Liver (tissue), 9 donors: ENCODE data around the gene DCDC2B. TPM values are rescaled to one million over a fixed set of nuclear protein-coding genes. Genes with fewer than 3 reads are reported as not detected.
A peak's percentile ranks its signal among the peaks of the same experiment; 100 is the strongest.

ENCODE experiments used
- DNase-seq: peaks from one replicate; pipeline ENCODE4 v3.0.0-alpha.2; 2017; ENCODE audit warnings: low spot score
- H3K27ac ChIP-seq, 2 donors: one replicate each; pipeline ENCODE4 v1.7.0; 2013; ENCODE audit warnings: inconsistent platforms in 2 of 2, low read length in 2 of 2, control low read depth in 1 of 2, low read depth in 1 of 2, mild to moderate bottlenecking in 1 of 2
- H3K27me3 ChIP-seq, 4 donors: one replicate each; pipeline versions ENCODE4 v1.6.1 to v1.7.0; 2013; ENCODE audit warnings: low read length in 3 of 4, inconsistent platforms in 1 of 4, mild to moderate bottlenecking in 1 of 4, moderate library complexity in 1 of 4; ENCODE audit not compliant: control insufficient read depth in 4 of 4, insufficient read depth in 4 of 4
- H3K36me3 ChIP-seq, 4 donors: one replicate each; pipeline versions ENCODE4 v1.6.1 to v1.7.0; 2013; ENCODE audit warnings: low read length in 3 of 4, mild to moderate bottlenecking in 3 of 4, low read depth in 1 of 4, moderate library complexity in 1 of 4; ENCODE audit not compliant: control insufficient read depth in 4 of 4, insufficient read depth in 3 of 4
- H3K4me1 ChIP-seq, 4 donors: one replicate each; pipeline versions ENCODE4 v1.6.1 to v1.7.0; 2013; ENCODE audit warnings: low read length in 3 of 4, mild to moderate bottlenecking in 3 of 4, moderate library complexity in 1 of 4; ENCODE audit not compliant: control insufficient read depth in 4 of 4, insufficient read depth in 4 of 4
- H3K4me3 ChIP-seq, 3 donors: one replicate each; pipeline versions ENCODE4 v1.6.1 to v1.7.0; 2013; ENCODE audit warnings: low read length in 3 of 3, control low read depth in 1 of 3, low read depth in 1 of 3, mild to moderate bottlenecking in 1 of 3
- H3K9ac ChIP-seq, 2 donors: one replicate each; pipeline ENCODE4 v1.7.0; 2013; ENCODE audit warnings: low read length in 2 of 2, mild to moderate bottlenecking in 2 of 2, moderate library complexity in 2 of 2, control low read depth in 1 of 2, low read depth in 1 of 2
- H3K9me3 ChIP-seq, 4 donors: one replicate each; pipeline versions ENCODE4 v1.6.1 to v1.7.0; 2013; ENCODE audit warnings: low read length in 3 of 4; ENCODE audit not compliant: control insufficient read depth in 4 of 4
- ATF3 ChIP-seq: IDR thresholded peaks from 2 replicates; pipeline ENCODE4 v1.6.1; 2016; ENCODE audit warnings: antibody characterized with exemption
- FOXA2 ChIP-seq: IDR thresholded peaks from 2 replicates; pipeline ENCODE4 v1.6.1; 2016; ENCODE audit warnings: antibody characterized with exemption
- GABPA ChIP-seq, 2 donors: IDR thresholded peaks in 1 of 2; conservative IDR thresholded peaks in 1 of 2; 2 replicates each; pipeline ENCODE4 v1.6.1; 2016; ENCODE audit warnings: antibody characterized with exemption in 2 of 2, mild to moderate bottlenecking in 1 of 2, moderate library complexity in 1 of 2
- HNF4A ChIP-seq, 2 donors: conservative IDR thresholded peaks; 2 replicates each; pipeline ENCODE4 v1.6.1; 2016; ENCODE audit warnings: antibody characterized with exemption in 2 of 2, mild to moderate bottlenecking in 2 of 2
- HNF4G ChIP-seq: IDR thresholded peaks from 2 replicates; pipeline ENCODE4 v1.6.1; 2016; ENCODE audit warnings: antibody characterized with exemption
- JUND ChIP-seq, 2 donors: IDR thresholded peaks; 2 replicates each; pipeline ENCODE4 v1.6.1; 2016; ENCODE audit warnings: antibody characterized with exemption in 2 of 2
- MAX ChIP-seq: IDR thresholded peaks from 2 replicates; pipeline ENCODE4 v1.6.1; 2016; ENCODE audit warnings: antibody characterized with exemption
- NR2F2 ChIP-seq: IDR thresholded peaks from 2 replicates; pipeline ENCODE4 v1.6.1; 2016; ENCODE audit warnings: antibody characterized with exemption
- RAD21 ChIP-seq, 2 donors: IDR thresholded peaks; 2 replicates each; pipeline ENCODE4 v1.6.1; 2016; ENCODE audit warnings: antibody characterized with exemption in 2 of 2, mild to moderate bottlenecking in 2 of 2
- REST ChIP-seq: IDR thresholded peaks from 2 replicates; pipeline ENCODE4 v1.6.1; 2016; ENCODE audit warnings: antibody characterized with exemption, mild to moderate bottlenecking
- RXRA ChIP-seq, 2 donors: IDR thresholded peaks; 2 replicates each; pipeline ENCODE4 v1.6.1; 2017 to 2018; ENCODE audit warnings: antibody characterized with exemption in 2 of 2, mild to moderate bottlenecking in 1 of 2
- SP1 ChIP-seq: IDR thresholded peaks from 2 replicates; pipeline ENCODE4 v1.6.1; 2018; ENCODE audit warnings: antibody characterized with exemption, mild to moderate bottlenecking
- TAF1 ChIP-seq: conservative IDR thresholded peaks from 2 replicates; pipeline ENCODE4 v1.6.1; 2016; ENCODE audit warnings: antibody characterized with exemption, mild to moderate bottlenecking
- YY1 ChIP-seq: IDR thresholded peaks from 2 replicates; pipeline ENCODE4 v1.6.1; 2016; ENCODE audit warnings: antibody characterized with exemption, mild to moderate bottlenecking
- ZBTB33 ChIP-seq: IDR thresholded peaks from 2 replicates; pipeline ENCODE4 v1.6.1; 2016; ENCODE audit warnings: antibody characterized with exemption
- WGBS: extraction: QIAGEN DNeasy Blood & Tissue Kit; methylation state at CpG from one replicate; pipeline ENCODE4 v1.1.7; 2013; 5-methylcytosine and 5-hydroxymethylcytosine counted together
- polyA plus RNA-seq, 2 donors: library from polyadenylated mRNA; stranded (reverse) in 1 of 2; unstranded in 1 of 2; fragments of 200-250 nt in 1 of 2; fragments of >200 nt in 1 of 2; fragmentation: Nextera tagmentation in 1 of 2; extraction: Ambion mirVana in 1 of 2; gene quantifications; one replicate each; pipeline versions ENCODE4 v1.2.1 to v1.2.3, GENCODE V29; 2013 to 2015
- total RNA-seq, 2 donors: library from RNA; depleted of rRNA; stranded (reverse); fragments of >200 nt; gene quantifications; one replicate each; pipeline ENCODE4 v1.2.3, GENCODE V29; 2014
- donor health status: healthy.
- donor health status: healthy.
- donor health status: healthy.
- donor health status: healthy.
- donor health status: healthy.

DCDC2B gene
- total and polyA plus RNA-seq, 4 donors: 0.08 TPM; not detected in 3

GRCh38 chr1:32179193-32179442, 29.8 kb upstream of the DCDC2B start:
- peak overlapping the region; percentile 68 to 87 (median 78) for H3K4me3 ChIP-seq

More at GRCh38 chr1:32179193-32179442, 29.8 kb upstream of the DCDC2B start:
- Histone ChIP-seq H3K27me3 (no peaks in the 10 kb centered on the region), H3K36me3 (peaks cover 0 to 8% (median 4%) of the 10 kb centered on the region in 4 donors), H3K9ac (peak overlapping the region; percentile 62 to 65), H3K9me3 (no peaks in the 10 kb centered on the region), H3K27ac (peak overlapping the region; percentile 87 to 98), H3K4me1 (peaks cover 17 to 47% (median 40%) of the 10 kb centered on the region in 4 donors)
- TF ChIP-seq RXRA (IDR thresholded peaks at IDR 0.05) (no peak), TAF1 (no peak), JUND (IDR thresholded peaks at IDR 0.05) (no peak), REST (no peak), HNF4A (conservative IDR thresholded peaks at IDR 0.05) (no peak), RAD21 (IDR thresholded peaks at IDR 0.05) (no peak), GABPA (IDR thresholded peaks at IDR 0.05 in 1 of 2, conservative IDR thresholded peaks at IDR 0.05 in 1 of 2) (no peak), ZBTB33 (no peak), NR2F2 (no peak), SP1 (no peak), FOXA2 (no peak), HNF4G (no peak), YY1 (no peak), MAX (no peak), ATF3 (no peak)
- DNase-seq: no peak
- WGBS: 16% methylated on average over 7 of the region's 7 CpGs
